Panc1 (cell line): Measurements from ENCODE around the gene ARHGEF10L. TPM values are rescaled to one million over a fixed set of nuclear protein-coding genes. Genes with fewer than 3 reads are reported as not detected.

Experiments
- ATAC-seq: fragments of 200-7000 bp; cut with Tn5 transposase; 2 replicates; pipeline ENCODE4 v1.9.1; 2020; ENCODE audit warnings: mild to moderate bottlenecking, moderate library complexity
- BruUV-seq: library from RNA; stranded (reverse); fragments of 400-500 nt; replicated peaks from 2 replicates; lab custom pipeline; 2021; lab: Mats Ljungman, UMichigan
- CTCF ChIA-PET: fragments of 300-600 bp; sonication (Branson Sonifier 250); formaldehyde crosslinking; loops from one replicate; lab custom pipeline; 2022; ENCODE audit warnings: antibody characterized with exemption; lab: Charles Lee
- POLR2A ChIA-PET: fragments of 300-600 bp; sonication (Branson Sonifier 250); formaldehyde crosslinking; loops from one replicate; lab custom pipeline; 2022; ENCODE audit warnings: antibody characterized with exemption; lab: Charles Lee
- DNase-seq: peaks from one replicate; pipeline ENCODE4 v3.0.0-alpha.2; 2010; ENCODE audit warnings: low read depth, low spot score
- H3K27ac ChIP-seq: 2 replicates; pipeline ENCODE4 v1.5.1; 2011; ENCODE audit warnings: mild to moderate bottlenecking, low read length, inconsistent platforms
- H3K27me3 ChIP-seq: fragments of 200-500 bp; sonication (Bioruptor generic); 2 replicates; pipeline ENCODE4 v1.6.0; 2014; ENCODE audit warnings: low read length, inconsistent platforms; ENCODE audit not compliant: control insufficient read depth, insufficient read depth
- H3K36me3 ChIP-seq: fragments of 200-500 bp; sonication (Bioruptor generic); 2 replicates; pipeline ENCODE4 v1.5.1; 2014; ENCODE audit warnings: inconsistent platforms, mild to moderate bottlenecking, low read length, moderate library complexity; ENCODE audit not compliant: control insufficient read depth, insufficient read depth
- H3K4me1 ChIP-seq: 2 replicates; pipeline ENCODE4 v1.5.1; 2011; ENCODE audit warnings: inconsistent platforms, mild to moderate bottlenecking, low read length, moderate library complexity; ENCODE audit not compliant: control insufficient read depth, insufficient read depth
- H3K4me3 ChIP-seq, 2 experiments: 2 replicates each; pipeline ENCODE4 v1.5.1; 2011 to 2012; ENCODE audit warnings: low read depth in 2 of 2, low read length in 2 of 2, mild to moderate bottlenecking in 2 of 2, inconsistent platforms in 1 of 2, moderate library complexity in 1 of 2
- H3K9me3 ChIP-seq: fragments of 200-500 bp; sonication (Bioruptor generic); 2 replicates; pipeline ENCODE4 v1.5.1; 2014; ENCODE audit warnings: low read depth, mild to moderate bottlenecking, inconsistent platforms, low read length, moderate library complexity; ENCODE audit not compliant: control insufficient read depth, insufficient read depth
- CTCF ChIP-seq: fragments of 450-650 bp; IDR thresholded peaks from 2 replicates; pipeline ENCODE4 v1.5.1; 2017; ENCODE audit warnings: mild to moderate bottlenecking
- POLR2AphosphoS5 ChIP-seq: IDR thresholded peaks from 2 replicates; pipeline ENCODE4 v1.6.1; 2012; ENCODE audit warnings: mild to moderate bottlenecking, low read depth, low read length, moderate library complexity
- REST ChIP-seq, 2 experiments: IDR thresholded peaks; 2 replicates each; pipeline ENCODE4 v1.6.1; 2011 to 2012; ENCODE audit warnings: low read depth in 2 of 2, control low read depth in 1 of 2, low read length in 1 of 2, mild to moderate bottlenecking in 1 of 2, moderate library complexity in 1 of 2; ENCODE audit not compliant: insufficient read depth in 1 of 2
- SIN3A ChIP-seq: IDR thresholded peaks from 2 replicates; pipeline ENCODE4 v1.6.1; 2012; ENCODE audit warnings: low read depth, mild to moderate bottlenecking, low read length, moderate library complexity, borderline replicate concordance; ENCODE audit not compliant: insufficient read depth
- TCF7L2 ChIP-seq: IDR thresholded peaks from 2 replicates; pipeline ENCODE4 v1.6.1; 2011; ENCODE audit warnings: mild to moderate bottlenecking, low read depth, low read length, inconsistent platforms
- in situ Hi-C: cut with HindIII; loops from 2 replicates; pipeline ENCODE4 v1.10.0; 2016; ENCODE audit warnings: low sequenced_read_pairs, low pct_unique_long_range_greater_than_20kb
- intact Hi-C: fragments of 100-400 bp; cut with micrococcal nuclease; formaldehyde crosslinking; loops from one replicate; pipeline ENCODE4 v1.10.0; 2022; ENCODE audit not compliant: unreplicated experiment
- total RNA-seq: library from RNA; stranded (reverse); gene quantifications from one replicate; pipeline ENCODE4 v1.2.1, GENCODE V29; 2021; ENCODE audit not compliant: unreplicated experiment

ARHGEF10L gene
- total RNA-seq, 1 experiment from 2014 or later = 5.9 TPM

- DNase-seq (no peak), ATAC-seq (no peak)
- ChIA-PET CTCF (no interaction called here), POLR2A (no interaction called here)
- peaks cover 18% of the 10 kb centered on the region for H3K4me1 ChIP-seq
- no peaks in the 10 kb centered on the region for H3K9me3 ChIP-seq
- H3K36me3 ChIP-seq = no peaks in the 10 kb centered on the region
- in situ Hi-C loops (no loop called here), intact Hi-C loops (no loop called here)
- TF ChIP-seq REST (IDR thresholded peaks at IDR 0.05; ENCODE audit: insufficient read depth in 1 of 2, low read depth in 2 of 2, low read length in 1 of 2) (no peak), CTCF (no peak), POLR2AphosphoS5 (no peak), SIN3A (no peak), TCF7L2 (no peak)
- no TSS peak for BruUV-seq
- H3K27ac ChIP-seq = no peak overlapping the region
- no peak overlapping the region for H3K4me3 ChIP-seq
- H3K27me3 ChIP-seq = no peaks in the 10 kb centered on the region
Observed at GRCh38 chr1:17542645-17543044, 3.1 kb downstream of the ARHGEF10L start.

GRCh38 chr1:17544776-17545350, 5.4 kb downstream of the ARHGEF10L start:
- no peak for DNase-seq
- no TSS peak for BruUV-seq
- Histone ChIP-seq H3K27ac (no peak overlapping the region), H3K4me1 (peaks cover 8% of the 10 kb centered on the region), H3K9me3 (no peaks in the 10 kb centered on the region), H3K4me3 (no peak overlapping the region), H3K27me3 (no peaks in the 10 kb centered on the region), H3K36me3 (no peaks in the 10 kb centered on the region)
- ATAC-seq = no peak
- in situ Hi-C loops (no loop called here), intact Hi-C loops (no loop called here)
- CTCF ChIA-PET = no interaction called here
- POLR2A ChIA-PET = no interaction called here
- TF ChIP-seq CTCF (no peak), TCF7L2 (no peak), POLR2AphosphoS5 (no peak), REST (IDR thresholded peaks at IDR 0.05; ENCODE audit: insufficient read depth in 1 of 2, low read depth in 2 of 2, low read length in 1 of 2) (no peak), SIN3A (no peak)
